HG02798 (cell line): Measurements from ENCODE around the gene MANBA.
"Not testable (repeated sequence)": the region's sequence is repeated elsewhere in the genome, so short reads cannot be mapped to it uniquely, and the experiment has no call there.

Experiments
- ATAC-seq: cut with Tn5 transposase; IDR thresholded peaks from one replicate; pipeline ENCODE4 v1.9.1; 2021; ENCODE audit warnings: mild to moderate bottlenecking; ENCODE audit not compliant: unreplicated experiment, poor library complexity

Gene MANBA

DNA sequence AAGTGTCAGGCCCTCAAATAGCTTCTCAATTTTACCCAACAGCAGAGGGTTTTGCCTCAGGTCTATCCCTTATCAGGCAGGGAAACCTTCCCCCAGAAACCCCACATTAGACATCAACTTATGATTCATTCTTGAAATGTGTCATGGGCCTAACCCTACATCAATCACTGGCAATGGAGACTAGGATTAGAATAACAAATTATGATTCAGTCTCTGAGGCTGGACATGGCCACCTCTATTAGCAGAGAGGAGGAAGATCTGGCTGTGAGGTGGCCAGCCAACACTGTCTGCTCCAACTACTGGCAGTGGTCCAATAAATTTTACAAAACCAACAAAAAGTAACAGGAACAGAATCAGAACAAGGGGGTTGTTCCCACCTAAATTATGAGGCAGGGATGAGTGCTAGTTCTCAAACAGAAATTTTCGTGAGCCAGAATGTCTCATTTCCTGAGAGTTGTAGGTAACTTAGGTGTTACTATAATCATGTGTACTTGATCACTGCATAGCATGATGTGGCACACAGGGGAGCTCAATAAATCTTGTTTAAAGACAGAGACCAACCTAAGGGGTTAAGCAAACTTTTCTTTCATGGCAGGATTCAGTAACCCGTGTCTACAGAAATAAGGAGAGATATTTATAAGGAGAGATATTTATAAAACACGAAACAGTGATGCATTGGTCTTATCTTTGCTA is 132.8 kb downstream of the MANBA start:
- ATAC-seq = no peak

DNA sequence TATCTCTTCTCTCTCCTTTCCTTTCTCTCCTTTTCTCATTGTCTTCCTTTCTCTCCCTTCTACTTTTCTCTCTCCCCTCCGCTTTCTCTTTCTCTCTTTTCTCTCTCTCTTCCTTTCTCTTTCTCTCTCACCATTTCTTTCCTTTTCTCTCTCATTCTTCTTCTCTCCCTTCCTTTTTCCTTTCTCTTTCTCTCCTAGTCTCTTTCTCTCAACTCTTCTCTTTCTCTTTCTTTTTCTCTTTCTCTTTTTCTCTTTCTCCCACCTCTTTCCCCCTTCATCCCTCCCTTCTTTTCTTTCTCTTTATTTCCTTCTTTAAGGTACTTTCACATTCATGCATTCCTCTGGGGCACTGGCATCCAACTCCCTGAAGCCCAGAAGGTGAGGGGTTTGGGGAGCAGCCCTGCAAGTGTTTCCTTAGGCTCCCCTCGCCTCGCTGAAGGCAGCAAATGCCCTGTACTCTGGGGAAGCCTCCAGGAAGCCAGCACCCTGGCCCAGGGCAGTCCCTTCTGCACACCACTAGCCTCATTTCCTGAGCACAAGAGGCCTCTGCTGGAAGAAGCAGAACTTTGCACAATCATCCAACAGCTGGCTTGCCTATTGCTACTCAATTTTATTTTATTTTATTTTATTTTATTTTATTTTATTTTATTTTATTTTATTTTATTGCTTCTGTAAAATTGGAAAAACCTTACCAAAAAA is 135.4 kb downstream of the MANBA start:
- ATAC-seq = peak; percentile 95

DNA sequence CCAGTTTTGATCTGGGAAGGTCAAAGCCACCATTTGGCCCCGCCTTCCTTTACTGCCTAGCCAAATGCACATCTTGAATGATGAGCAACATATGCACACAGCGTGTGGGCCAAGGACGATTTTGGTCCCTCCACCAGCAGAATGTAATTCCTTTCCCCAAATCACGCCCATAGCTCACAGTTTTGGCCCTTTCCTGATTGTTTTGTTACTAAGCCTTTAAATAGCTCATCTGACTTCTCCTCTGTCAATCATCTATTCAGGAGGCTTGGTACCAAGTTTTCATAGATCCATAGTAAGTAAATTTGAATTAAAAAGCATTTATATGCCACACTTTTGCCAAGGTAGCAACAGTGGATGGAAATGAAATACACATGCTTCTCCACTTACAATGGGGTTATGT is 136.3 kb downstream of the MANBA start:
- ATAC-seq = no peak

DNA sequence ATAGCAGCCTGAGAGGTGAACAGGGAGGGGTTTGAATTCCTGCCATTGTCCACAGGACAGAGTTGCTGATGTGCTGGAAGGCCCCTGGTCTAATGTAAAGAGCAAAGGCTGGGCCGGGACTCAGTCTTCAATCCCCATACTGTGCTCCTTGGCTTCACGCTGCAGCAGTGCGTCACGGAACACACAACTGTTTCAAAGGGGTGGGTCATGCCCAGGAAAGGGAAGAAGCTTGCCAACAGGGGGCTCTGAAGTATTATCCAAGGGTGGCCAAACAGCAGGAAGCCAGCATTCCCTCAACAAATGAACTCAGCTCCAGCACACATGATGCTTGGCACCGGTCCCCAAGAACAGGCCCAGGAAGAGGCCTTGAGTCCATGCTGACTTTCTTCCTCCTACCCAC is 137.1 kb downstream of the MANBA start:
- ATAC-seq = no peak

DNA sequence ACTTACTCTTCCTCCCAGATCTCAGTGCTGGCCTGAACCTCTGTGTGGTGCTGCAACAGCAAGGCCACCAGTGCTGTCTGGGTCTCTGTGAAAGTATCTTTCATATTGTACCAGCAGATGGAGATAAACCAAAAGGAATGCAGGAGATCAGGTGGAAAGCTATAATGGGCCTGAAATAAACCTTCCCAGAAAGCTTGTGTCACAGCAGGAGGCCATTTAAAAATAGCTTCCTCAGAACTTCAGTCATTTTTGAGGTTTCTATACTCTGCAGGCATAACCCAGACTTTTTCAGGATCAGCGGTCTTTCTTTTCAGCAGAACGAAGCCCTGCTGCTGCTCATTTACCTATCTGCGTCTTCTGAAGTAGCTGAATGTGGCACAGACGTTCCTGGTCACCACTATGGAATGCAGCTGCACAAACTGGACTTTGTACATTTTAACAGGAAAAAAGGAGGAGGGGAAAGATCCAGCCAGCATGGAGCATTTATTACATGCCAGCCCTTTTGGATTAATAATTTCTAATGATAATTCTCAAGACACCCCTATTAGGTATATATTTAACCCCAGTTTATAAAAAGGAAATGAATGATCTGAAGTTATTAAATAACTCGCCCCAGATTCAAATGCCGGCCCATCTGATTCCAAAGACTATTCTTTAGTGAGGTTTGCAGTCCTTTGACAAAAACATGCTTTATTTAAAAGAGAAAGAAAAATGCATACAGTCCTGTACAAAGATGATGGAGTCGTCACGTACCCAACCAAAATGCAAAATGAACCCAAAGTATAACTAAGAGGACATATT is 139.9 kb downstream of the MANBA start:
- ATAC-seq = peak; percentile 50

DNA sequence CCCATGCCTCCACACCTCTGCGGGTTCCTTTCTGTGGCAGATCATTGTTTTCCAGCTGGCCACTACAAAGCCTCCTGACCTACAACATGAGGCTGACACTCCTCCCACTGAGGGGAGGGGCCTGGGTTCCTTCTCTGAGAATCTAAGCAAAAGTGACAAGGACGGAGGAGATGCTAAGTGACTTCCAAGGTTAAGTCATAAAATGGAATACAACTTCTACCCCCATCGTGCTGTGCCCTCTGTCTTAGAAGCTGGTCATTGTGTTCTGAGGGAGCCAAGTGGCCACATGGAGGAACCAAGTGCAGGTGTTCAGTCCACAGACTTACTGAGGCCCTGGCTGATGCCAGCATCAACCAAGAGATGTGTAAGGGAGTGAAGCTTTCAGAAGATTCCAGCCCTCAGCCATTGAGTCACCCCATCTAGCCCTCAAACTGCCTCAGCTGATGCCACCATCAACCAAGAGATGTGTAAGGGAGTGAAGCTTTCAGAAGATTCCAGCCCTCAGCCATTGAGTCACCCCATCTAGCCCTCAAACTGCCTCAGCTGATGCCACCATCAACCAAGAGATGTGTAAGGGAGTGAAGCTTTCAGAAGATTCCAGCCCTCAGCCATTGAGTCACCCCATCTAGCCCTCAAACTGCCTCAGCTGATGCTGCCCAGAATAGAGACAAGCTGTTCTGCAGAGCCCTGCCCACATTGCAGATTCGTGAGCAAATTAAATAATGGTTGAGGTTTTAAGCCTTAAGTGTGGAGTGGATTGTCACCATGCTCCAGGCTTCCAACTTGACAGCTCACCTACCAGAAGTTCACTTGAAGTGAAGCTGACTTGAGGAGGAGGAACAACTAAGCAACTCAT is 140.8 kb downstream of the MANBA start:
- not testable (repeated sequence) for ATAC-seq

DNA sequence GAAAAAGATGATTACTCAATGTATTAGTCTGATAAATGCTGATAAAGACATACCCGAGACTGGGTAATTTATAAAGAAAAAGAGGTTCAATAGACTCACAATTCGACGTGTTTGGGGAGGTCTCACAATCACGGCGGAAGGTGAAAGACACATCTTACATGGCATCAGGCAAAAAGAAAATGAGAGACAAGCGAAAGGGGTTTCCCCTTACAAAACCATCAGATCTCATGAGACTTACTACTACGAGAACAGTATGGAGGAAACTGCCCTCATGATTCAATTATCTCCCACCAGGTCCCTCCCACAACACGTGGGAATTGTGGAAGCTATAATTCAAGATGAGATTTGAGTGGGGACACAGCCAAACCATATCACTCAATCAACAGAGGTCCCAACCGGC is 141.7 kb downstream of the MANBA start:
- ATAC-seq = not testable (repeated sequence)

DNA sequence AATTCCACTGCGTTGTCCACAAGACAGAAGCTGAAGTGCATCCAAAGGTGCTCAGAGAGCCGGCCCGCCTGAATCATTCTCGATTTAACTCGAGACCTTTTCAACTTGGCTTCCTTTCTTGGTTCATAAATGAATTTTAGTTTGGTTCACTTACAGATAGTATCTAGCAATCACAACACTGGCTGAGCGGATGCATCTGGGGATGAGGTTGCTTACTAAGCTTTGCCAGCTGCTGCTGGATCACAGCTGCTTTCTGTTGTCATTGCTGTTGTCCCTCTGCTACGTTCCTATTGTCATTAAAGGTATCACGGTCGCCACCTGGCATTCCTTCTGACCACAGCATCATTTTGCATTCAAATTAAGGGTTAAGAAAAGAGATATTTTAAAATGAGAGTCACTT is 144.1 kb downstream of the MANBA start:
- ATAC-seq = no peak

DNA sequence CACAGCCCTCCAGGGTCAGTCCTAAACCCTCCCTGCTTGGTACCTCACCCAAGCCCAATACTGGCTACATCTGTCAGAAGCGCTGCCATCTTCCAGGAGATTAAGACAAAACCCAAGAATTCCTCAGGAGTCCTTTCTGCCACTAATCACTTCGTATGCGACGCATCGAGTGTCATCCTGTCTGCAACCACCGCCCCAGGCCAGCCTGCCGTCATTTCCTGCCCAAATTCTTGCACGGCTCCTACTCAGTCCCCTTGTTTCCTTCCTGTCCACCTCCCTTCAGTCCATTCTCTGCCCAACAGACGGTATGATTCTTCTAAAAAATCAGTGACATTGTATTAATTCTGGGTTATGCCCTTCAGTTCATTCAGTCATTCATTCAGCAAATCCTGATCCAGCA is 146.0 kb downstream of the MANBA start:
- no peak for ATAC-seq

DNA sequence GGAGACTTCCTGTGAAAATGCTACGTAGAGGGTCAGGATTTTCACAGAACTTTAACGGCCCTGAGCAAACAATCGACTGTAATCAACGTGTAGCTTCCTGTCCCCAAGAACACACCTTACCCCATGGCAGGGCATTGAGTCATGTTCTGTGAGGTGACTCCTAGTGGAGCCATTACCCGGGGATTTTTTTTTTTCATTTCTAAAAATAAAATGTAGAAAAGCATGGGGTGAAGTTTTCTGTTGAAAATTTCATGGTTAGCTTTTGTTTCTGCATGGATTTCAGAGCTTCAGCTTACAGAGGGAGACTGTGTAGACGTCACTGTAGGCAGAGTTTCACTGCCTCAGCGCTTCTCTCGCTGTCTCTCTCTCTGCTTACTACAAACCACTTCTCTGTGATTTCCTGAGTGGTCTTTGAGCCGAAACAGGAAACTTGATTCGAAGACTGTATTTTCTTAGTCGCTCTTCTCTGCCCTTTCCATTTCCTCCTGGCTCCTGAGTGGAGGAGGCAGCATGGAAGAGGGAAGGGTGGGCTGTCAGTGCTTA is 147.9 kb downstream of the MANBA start:
- no peak for ATAC-seq

DNA sequence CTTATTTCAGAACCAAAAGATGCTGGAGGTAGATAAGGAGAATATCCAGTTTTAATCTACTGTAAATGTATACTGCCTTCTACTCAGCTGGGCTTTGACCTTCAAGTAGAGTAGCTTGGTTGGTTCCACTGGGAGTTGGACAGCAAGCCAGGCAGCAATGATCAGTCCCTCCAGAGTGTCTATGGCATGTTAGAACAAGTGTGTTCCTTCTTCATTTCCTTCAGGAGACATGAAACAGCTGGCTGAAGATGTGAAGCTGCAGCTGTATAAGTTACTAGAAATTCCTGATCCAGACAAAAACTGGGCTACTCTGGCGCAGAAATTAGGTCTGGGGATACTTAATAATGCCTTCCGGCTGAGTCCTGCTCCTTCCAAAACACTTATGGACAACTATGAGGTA is 148.6 kb downstream of the MANBA start:
- ATAC-seq = no peak

DNA sequence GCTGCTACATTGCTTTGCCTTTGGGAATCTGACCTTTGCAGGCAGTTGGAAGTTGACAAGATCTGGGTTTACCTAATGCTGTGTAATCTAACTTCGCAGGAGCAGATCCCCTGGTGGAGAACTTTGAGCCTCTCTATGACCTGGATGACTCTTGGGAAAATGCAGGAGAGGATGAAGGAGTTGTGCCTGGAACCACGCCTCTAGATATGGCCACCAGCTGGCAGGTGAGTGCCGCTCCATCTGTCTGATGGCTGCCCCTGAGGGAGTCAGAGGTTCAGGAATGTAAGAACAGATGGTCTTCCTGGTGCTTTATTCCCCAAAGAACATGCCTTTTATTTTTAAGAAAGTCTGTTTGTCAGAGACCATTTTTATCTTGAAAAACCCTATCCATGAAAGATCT is 150.3 kb downstream of the MANBA start:
- no peak for ATAC-seq

DNA sequence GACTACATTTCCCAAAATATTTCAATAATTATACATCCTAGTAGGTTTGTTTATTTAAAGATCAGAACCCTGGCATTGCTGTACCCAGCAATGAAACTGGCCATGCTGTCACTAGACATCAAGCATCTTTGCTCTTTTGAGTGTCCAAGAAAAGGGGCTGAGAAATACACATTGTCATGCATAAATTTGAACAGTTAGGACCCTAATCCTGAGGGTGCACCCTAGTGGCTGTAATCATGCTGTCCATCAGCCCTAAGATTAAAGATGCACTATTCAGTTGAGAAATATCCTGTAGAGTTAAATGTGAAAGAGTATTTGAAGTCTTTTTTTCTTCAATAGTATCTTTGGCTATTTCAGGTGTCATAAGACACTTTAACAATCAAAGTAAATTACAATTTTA is 150.8 kb downstream of the MANBA start:
- ATAC-seq = peak; percentile 38

DNA sequence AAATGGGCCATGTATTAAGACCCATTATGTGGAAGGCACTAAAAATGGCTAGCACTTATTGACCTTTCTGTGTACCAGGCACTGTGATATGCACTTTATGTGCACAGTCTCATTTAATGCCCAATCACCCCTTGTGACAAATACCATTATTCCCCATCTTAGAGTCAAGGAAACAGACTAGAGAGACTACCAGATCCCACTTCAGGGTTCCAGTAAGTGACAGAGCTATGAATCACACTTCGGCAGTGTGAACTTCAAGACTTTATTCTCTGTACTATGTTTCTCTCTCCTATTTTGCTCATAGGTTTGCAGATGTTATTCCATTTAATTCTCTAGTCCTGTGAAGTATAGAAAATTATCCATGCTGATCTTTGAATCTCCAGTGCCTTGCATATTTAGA is 152.6 kb downstream of the MANBA start:
- ATAC-seq = no peak

DNA sequence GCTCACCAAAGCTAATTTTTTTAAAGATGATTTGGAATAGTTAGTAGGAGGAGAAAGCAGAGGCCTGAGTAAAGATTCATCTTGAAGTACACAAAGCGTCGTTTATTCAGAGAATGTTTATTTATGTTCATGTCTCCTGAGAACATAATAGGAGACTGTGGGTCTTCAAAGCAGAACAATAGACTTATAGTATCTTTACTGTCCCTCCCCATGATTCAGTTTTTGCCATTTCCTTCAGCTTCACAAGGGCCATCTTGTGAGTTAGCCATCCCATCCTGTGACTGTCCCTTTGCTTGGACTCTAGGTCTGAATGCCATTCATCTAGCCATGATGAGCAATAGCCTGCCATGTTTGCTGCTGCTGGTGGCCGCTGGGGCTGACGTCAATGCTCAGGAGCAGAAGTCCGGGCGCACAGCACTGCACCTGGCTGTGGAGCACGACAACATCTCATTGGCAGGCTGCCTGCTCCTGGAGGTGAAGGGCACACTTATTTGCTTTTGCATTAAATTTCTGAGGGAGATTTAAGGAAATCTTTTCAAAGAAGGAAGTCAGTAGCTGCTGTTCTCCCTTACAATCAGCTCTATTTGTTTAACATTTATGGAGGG is 153.8 kb downstream of the MANBA start:
- ATAC-seq = no peak

DNA sequence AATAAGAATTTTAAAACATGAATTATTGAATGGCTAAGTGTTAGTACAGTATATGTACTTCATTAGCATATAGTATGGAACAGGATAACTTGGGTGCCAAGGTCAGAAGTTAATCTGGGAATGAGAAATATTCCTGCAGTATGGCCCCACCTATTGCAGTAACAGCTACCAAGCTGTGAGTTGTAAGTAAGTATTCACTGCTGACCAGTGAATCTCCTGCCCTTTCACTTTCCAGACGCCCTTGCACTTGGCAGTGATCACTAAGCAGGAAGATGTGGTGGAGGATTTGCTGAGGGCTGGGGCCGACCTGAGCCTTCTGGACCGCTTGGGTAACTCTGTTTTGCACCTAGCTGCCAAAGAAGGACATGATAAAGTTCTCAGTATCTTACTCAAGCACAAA is 154.5 kb downstream of the MANBA start:
- ATAC-seq = no peak

DNA sequence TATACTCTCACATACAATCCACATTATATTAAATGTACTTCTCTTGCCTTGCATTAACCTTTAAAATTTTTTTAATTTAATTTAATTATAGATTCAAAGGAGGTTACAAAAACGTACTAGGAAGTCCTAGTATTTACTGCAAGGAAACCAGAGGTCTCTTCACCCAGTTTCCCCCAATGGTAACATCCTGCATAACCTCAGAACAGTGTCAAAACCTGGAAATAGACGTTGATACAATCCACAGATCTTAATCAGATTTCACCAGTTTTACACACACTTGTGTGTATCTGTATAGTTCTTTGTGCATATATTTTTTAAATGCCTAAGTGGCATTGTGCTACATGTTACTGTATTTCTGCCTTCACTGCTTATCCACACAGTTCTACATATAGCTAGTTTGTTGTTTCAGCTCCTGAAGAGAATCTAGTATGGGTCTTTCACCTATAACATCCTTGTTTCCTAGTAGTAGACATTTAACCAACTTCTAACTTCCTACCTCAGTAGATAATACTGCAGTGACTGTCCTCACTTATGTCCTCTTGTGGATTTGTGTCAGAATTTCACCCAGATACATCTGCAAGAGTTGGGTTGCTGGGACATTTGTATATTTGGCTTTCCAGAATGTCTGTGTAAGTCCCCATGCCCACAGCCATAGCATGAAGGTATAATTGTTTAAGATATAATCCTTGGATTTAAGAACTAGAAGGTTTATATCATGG is 156.4 kb downstream of the MANBA start:
- ATAC-seq = no peak

DNA sequence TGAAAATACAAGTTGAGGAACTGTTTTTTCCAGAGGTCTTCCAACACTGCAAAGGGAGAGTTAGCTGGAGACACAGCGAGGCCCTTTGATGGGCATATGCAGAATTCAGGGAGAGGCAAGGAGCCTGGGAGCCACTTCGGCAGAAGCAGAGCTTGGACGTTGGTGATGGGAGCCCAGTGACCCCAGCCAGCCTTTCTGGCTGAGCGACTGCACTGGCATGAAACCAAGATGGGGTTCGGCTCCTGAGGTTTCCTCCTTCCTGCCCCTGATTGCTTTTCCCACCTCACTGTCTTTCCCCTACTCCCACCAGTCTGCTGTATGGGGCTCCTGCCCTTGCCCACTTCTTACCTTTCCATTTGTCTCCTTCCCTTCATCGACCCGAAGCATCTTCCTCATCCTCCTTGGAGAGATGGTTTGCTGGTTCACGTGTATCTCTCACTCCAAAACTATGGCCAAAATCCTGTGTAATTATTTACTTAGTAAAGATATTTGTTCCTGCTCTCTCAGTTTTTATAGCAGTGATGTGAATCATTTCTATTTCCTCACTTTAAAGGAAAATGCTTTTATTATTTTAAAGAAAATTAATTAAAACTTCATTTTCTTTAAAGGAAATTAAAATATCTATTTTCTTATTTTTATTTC is 159.1 kb downstream of the MANBA start:
- ATAC-seq = no peak

DNA sequence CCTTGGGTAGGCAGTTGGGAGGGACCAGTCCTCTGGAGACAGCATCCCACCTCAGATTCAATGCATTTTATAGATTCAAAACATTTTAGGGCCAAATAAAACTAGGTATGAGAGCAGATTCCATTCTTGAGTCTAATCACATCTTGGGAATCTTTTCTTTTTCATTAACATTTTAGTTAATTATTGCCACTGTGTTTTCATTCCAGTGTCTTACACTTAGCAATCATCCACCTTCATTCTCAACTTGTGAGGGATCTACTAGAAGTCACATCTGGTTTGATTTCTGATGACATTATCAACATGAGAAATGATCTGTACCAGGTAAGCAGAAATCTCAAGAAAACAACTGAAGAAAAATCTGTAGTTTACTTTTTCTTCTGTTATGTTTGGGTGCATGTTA is 160.1 kb downstream of the MANBA start:
- no peak for ATAC-seq
